Activated naive CD8-positive, alpha-beta T cell treated with anti-CD3 and anti-CD28 coated beads, Interleukin-2, amount 10 ng/mL, durations not matched to agents 7 days and 5 days (primary cell): ENCODE results near the gene PTTG1. TPM values are rescaled to one million over a fixed set of nuclear protein-coding genes. Genes with fewer than 3 reads are reported as not detected.

Experiments
- ATAC-seq: fragments of 150-1000 bp; cut with Tn5 transposase; one replicate; pipeline ENCODE4 v1.10.0; 2021; ENCODE audit warnings: low read depth, moderate library complexity
- POLR2A ChIA-PET: fragments of 350-600 bp; sonication (Branson Sonifier 250); formaldehyde crosslinking; loops from one replicate; lab custom pipeline; 2021; ENCODE audit warnings: antibody characterized with exemption; lab: Charles Lee
- DNase-seq: peaks from one replicate; pipeline ENCODE4 v3.0.0; 2021
- H3K27ac Mint-ChIP-seq: one replicate; pipeline ENCODE4 v1.8.0; 2022; ENCODE audit warnings: mild to moderate bottlenecking, mixed read lengths
- H3K27me3 Mint-ChIP-seq: one replicate; pipeline ENCODE4 v1.8.0; 2022; ENCODE audit warnings: mild to moderate bottlenecking, moderate library complexity, mixed read lengths
- H3K36me3 Mint-ChIP-seq: one replicate; pipeline ENCODE4 v1.8.0; 2021; ENCODE audit warnings: mild to moderate bottlenecking, mixed read lengths
- H3K4me1 Mint-ChIP-seq: one replicate; pipeline ENCODE4 v1.8.0; 2021; ENCODE audit warnings: mixed read lengths
- H3K4me3 Mint-ChIP-seq: one replicate; pipeline ENCODE4 v1.8.0; 2022; ENCODE audit warnings: mild to moderate bottlenecking, moderate library complexity, mixed read lengths
- H3K9me3 Mint-ChIP-seq: one replicate; pipeline ENCODE4 v1.8.0; 2021; ENCODE audit warnings: mixed read lengths
- total RNA-seq, 2 experiments: library from RNA; stranded (reverse); gene quantifications; one replicate each; pipeline ENCODE4 v1.2.3, GENCODE V29; 2021

PTTG1 gene
- total RNA-seq, 2 experiments from 2014 or later, result 118 TPM

DNA sequence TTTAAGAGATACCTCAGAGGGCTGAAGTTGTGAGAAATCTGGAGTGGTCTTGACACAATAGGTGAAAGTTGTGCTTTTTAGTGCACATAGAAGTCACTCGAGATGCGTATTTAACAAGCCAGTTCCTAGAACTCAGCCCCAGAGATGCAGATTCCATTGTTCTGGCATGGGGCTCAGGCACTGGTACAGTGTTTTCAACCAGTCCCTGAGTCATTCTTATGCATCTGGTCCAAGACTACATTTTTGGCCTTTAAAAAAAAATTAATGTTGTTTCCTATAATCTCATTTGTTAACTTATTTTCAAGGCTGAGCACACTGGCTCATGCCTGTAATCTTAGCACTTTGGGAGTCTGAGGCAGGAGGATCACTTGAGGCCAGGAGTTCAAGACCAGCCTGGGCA is 29.6 kb downstream of the PTTG1 start:
- H3K27me3 Mint-ChIP-seq, result peaks cover 14% of the 10 kb centered on the region
- peaks cover 2% of the 10 kb centered on the region for H3K4me1 Mint-ChIP-seq
- no peak for DNase-seq
- peaks cover 2% of the 10 kb centered on the region for H3K9me3 Mint-ChIP-seq
- ATAC-seq, result no peak
- no peak overlapping the region for H3K4me3 Mint-ChIP-seq
- POLR2A ChIA-PET, result no interaction called here
- H3K36me3 Mint-ChIP-seq, result peaks cover 6% of the 10 kb centered on the region
- H3K27ac Mint-ChIP-seq, result no peak overlapping the region

GRCh38 chr5:160452036-160452435 is 30.4 kb downstream of the PTTG1 start:
- ATAC-seq, result no peak
- Mint-ChIP-seq H3K36me3 (peaks cover 6% of the 10 kb centered on the region), H3K9me3 (peaks cover 2% of the 10 kb centered on the region), H3K4me1 (peaks cover 2% of the 10 kb centered on the region), H3K27me3 (peaks cover 14% of the 10 kb centered on the region), H3K27ac (no peak overlapping the region), H3K4me3 (no peak overlapping the region)
- POLR2A ChIA-PET, result no interaction called here
- no peak for DNase-seq

- H3K36me3 Mint-ChIP-seq, result peaks cover 6% of the 10 kb centered on the region
- H3K4me1 Mint-ChIP-seq, result peaks cover 2% of the 10 kb centered on the region
- peaks cover 14% of the 10 kb centered on the region for H3K27me3 Mint-ChIP-seq
- DNase-seq (no peak), ATAC-seq (no peak)
- no peak overlapping the region for H3K27ac Mint-ChIP-seq
- H3K9me3 Mint-ChIP-seq, result peaks cover 2% of the 10 kb centered on the region
- POLR2A ChIA-PET, result no interaction called here
- no peak overlapping the region for H3K4me3 Mint-ChIP-seq
Measured at GRCh38 chr5:160452795-160453194, 31.1 kb downstream of the PTTG1 start.

GRCh38 chr5:160453751-160454150 is 32.1 kb downstream of the PTTG1 start:
- Mint-ChIP-seq H3K4me3 (no peak overlapping the region), H3K4me1 (peaks cover 2% of the 10 kb centered on the region), H3K27me3 (peaks cover 14% of the 10 kb centered on the region), H3K36me3 (peaks cover 6% of the 10 kb centered on the region), H3K27ac (no peak overlapping the region), H3K9me3 (peaks cover 2% of the 10 kb centered on the region)
- POLR2A ChIA-PET, result no interaction called here
- DNase-seq (no peak), ATAC-seq (no peak)

- Mint-ChIP-seq H3K4me3 (no peak overlapping the region), H3K27ac (no peak overlapping the region), H3K36me3 (peaks cover 2% of the 10 kb centered on the region), H3K4me1 (peaks cover 2% of the 10 kb centered on the region), H3K9me3 (no peaks in the 10 kb centered on the region), H3K27me3 (peaks cover 12% of the 10 kb centered on the region)
- no peak for ATAC-seq
- no peak for DNase-seq
- POLR2A ChIA-PET, result no interaction called here
Measured at GRCh38 chr5:160455600-160455999, 33.9 kb downstream of the PTTG1 start.

DNA sequence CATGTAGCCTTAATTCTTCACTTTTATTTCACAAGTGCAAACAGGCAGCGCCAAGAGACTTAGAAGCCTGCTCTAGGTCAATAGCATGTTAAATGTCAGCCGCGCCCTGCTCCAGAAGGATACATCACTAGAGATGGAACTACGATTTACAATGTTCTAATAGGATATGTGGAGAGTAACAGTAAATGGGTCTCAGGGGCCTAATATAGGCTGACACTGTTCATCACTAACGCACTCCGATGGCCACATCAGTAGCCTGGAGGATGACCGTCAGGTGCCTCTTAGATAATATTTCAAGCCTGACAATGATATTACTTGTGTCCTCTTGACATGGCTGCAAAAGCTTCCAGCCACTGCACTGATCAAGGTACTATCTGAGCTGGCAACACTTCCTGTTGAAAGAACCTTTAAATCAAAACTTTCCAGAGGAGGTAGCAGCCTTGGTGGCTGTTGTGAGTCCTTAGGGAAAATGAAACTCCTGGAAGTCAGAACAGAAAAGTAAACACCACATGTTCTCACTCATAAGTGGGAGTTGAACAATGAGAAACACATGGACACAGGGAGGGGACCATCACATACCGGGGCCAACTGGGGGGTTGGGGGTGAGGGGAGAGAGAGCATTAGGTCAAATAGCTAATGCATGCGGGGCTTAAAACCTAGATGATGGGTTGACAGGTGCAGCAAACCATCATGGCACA is 35.0 kb downstream of the PTTG1 start:
- Mint-ChIP-seq H3K27ac (no peak overlapping the region), H3K27me3 (peaks cover 12% of the 10 kb centered on the region), H3K9me3 (no peaks in the 10 kb centered on the region), H3K4me1 (peaks cover 2% of the 10 kb centered on the region), H3K4me3 (no peak overlapping the region), H3K36me3 (peaks cover 2% of the 10 kb centered on the region)
- POLR2A ChIA-PET, result no interaction called here
- no peak for ATAC-seq
- no peak for DNase-seq

DNA sequence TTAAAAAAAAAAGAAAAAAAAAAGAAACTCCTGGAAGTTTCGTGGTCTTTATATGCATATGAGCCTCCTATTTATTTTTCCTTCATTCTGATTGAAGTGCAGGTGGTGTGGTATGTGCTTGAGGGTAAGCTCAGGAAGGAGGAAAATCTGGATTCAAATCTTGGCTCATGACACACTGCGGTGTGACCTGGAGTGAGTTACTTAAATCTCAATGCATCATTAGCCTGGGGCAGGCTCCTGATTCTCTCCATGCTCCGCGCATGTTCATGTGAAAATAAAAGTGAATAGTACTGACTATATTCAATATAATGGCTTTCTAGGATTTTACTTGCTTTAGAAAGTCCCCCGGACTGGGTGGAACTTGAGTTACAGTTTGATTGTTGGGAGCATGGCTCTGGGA is 35.6 kb downstream of the PTTG1 start:
- Mint-ChIP-seq H3K27me3 (peaks cover 12% of the 10 kb centered on the region), H3K9me3 (no peaks in the 10 kb centered on the region), H3K36me3 (peaks cover 2% of the 10 kb centered on the region), H3K27ac (no peak overlapping the region), H3K4me1 (peaks cover 2% of the 10 kb centered on the region), H3K4me3 (no peak overlapping the region)
- no peak for ATAC-seq
- POLR2A ChIA-PET, result no interaction called here
- DNase-seq, result no peak

DNA sequence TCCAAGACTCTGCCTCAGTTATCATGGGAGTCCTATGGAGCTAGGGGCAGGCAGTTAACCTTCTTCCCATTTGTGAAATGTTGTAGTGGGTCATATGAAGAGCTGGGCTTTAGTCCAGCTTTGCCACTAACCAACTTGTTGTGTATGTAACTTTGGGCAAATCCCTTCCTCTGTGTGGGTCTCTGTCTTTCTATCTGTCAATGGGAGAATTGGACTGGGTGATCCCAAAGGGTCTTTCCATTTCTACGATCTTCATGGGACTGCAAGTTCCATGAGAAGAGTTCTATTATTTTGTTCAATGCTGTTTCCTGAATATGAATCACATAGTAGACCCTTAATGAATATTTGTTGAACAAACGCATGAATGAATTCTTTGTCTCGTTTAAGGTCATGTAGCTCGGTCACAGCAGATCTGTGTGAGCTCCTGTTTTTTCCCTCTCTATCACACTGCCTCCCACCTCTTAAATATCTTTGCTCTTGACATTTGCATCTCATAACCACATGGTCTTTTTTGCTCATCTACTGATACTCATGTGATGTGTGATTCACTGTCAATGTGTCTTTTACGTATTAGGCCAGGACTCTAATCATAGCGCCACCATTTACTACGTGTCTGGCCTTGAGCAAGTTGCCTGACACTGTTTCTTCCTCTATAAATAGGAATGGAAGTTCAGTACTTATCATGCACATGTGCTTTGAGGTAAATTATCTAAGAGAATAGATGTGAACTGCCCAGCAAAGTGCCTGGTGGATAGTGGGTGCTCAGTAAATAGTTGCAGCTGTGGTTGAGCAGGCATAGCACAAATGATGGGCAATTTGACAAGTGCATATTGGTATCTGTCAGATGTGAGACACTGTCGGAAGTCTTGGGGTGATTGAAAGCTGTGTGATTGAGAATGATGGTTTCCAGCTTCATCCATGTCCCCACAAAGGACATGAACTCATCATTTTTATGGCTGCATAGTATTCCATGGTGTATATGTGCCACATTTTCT is 37.4 kb downstream of the PTTG1 start:
- Mint-ChIP-seq H3K4me1 (peaks cover 9% of the 10 kb centered on the region), H3K4me3 (no peak overlapping the region), H3K9me3 (no peaks in the 10 kb centered on the region), H3K27me3 (peaks cover 4% of the 10 kb centered on the region), H3K27ac (peak overlapping the region; percentile 0), H3K36me3 (no peaks in the 10 kb centered on the region)
- DNase-seq (no peak), ATAC-seq (no peak)
- POLR2A ChIA-PET, result no interaction called here

DNA sequence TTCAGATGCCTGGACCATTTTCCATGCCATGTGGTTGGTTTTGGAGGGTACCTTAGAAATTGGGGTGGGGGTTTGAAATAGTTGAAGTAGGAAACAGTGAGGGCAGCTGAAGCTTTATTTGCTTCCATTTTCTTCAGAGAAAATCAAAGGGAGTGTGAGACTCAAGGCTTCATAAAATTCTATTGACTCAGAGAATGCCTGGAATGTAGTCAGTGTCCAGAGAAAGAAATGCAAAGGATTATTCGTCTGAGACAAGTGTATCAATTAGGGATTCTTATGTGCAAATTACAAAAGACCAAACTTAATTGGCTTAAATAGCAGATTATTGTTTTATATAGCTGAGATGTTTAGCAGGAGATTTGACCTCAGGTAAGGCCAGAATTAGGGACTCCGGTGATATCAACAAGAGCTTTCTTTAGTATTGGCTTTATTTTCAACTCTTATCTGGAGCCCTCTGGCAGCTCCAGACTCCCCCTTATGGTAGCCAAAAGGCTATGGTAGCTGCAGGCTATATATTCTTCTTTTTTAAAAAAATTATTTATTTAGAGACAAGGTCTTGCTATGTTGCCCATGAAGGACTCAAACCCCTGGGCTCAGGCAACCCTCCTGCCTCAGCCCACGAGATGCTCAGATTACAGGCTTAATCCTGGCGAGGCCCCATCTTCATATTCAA is 38.9 kb downstream of the PTTG1 start:
- ATAC-seq (no peak), DNase-seq (no peak)
- POLR2A ChIA-PET, result no interaction called here
- no peak overlapping the region for H3K4me3 Mint-ChIP-seq
- H3K9me3 Mint-ChIP-seq, result no peaks in the 10 kb centered on the region
- no peaks in the 10 kb centered on the region for H3K36me3 Mint-ChIP-seq
- no peak overlapping the region for H3K27ac Mint-ChIP-seq
- H3K27me3 Mint-ChIP-seq, result no peaks in the 10 kb centered on the region
- H3K4me1 Mint-ChIP-seq, result peaks cover 13% of the 10 kb centered on the region

- no peak overlapping the region for H3K27ac Mint-ChIP-seq
- POLR2A ChIA-PET, result no interaction called here
- no peak overlapping the region for H3K4me3 Mint-ChIP-seq
- DNase-seq, result no peak
- H3K36me3 Mint-ChIP-seq, result no peaks in the 10 kb centered on the region
- H3K27me3 Mint-ChIP-seq, result no peaks in the 10 kb centered on the region
- peaks cover 13% of the 10 kb centered on the region for H3K4me1 Mint-ChIP-seq
- no peak for ATAC-seq
- no peaks in the 10 kb centered on the region for H3K9me3 Mint-ChIP-seq
Measured at GRCh38 chr5:160461378-160461777, 39.7 kb downstream of the PTTG1 start.

DNA sequence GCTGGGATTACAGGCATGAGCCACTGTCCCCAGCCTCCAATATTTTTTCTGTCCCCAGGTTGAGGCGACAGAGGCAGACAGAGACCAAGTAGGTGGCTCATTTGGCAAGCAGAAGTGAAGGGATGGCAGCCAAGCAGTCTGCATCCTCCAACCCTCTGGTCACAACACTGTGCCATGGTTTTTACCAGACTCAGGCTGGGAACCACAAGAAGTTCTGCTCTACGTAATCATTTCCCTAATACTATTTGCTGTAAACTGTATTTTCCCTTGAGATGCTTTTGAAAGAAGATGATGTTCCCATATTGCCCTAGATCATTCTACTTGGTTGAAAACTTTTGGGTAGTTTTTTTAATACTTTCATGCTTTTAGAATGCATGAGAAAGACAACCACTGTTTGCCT is 40.5 kb downstream of the PTTG1 start:
- no peaks in the 10 kb centered on the region for H3K9me3 Mint-ChIP-seq
- peaks cover 20% of the 10 kb centered on the region for H3K4me1 Mint-ChIP-seq
- H3K36me3 Mint-ChIP-seq, result no peaks in the 10 kb centered on the region
- POLR2A ChIA-PET, result interaction anchor here (0.7 kb wide), 1 partner anchor 1944 kb away, joined by 4 read pairs; no protein-coding TSS in a partner anchor
- H3K27me3 Mint-ChIP-seq, result no peaks in the 10 kb centered on the region
- no peak overlapping the region for H3K4me3 Mint-ChIP-seq
- DNase-seq (no peak), ATAC-seq (no peak)
- H3K27ac Mint-ChIP-seq, result no peak overlapping the region

DNA sequence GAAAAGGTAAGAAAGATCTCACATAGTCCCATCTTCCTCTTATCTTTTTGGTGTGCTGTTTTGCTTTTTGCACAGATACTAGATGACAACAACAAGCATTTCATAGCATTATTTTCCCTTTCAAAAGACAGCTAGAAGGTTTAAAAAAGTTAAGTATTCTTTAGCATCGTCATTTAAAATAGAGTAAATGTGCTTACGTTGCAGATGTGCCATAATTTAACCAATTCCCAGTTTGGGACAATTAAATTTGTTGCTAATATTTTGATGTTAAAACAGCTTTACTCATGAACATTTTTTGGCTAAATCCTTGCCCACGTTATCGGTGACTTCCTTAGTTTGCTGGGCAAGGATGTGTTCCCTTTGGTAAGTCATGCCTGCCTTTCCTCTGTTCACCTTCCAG is 41.6 kb downstream of the PTTG1 start:
- Mint-ChIP-seq H3K27me3 (no peaks in the 10 kb centered on the region), H3K27ac (no peak overlapping the region), H3K9me3 (no peaks in the 10 kb centered on the region), H3K4me3 (no peak overlapping the region), H3K36me3 (no peaks in the 10 kb centered on the region), H3K4me1 (peaks cover 27% of the 10 kb centered on the region)
- POLR2A ChIA-PET, result no interaction called here
- DNase-seq (no peak), ATAC-seq (no peak)

DNA sequence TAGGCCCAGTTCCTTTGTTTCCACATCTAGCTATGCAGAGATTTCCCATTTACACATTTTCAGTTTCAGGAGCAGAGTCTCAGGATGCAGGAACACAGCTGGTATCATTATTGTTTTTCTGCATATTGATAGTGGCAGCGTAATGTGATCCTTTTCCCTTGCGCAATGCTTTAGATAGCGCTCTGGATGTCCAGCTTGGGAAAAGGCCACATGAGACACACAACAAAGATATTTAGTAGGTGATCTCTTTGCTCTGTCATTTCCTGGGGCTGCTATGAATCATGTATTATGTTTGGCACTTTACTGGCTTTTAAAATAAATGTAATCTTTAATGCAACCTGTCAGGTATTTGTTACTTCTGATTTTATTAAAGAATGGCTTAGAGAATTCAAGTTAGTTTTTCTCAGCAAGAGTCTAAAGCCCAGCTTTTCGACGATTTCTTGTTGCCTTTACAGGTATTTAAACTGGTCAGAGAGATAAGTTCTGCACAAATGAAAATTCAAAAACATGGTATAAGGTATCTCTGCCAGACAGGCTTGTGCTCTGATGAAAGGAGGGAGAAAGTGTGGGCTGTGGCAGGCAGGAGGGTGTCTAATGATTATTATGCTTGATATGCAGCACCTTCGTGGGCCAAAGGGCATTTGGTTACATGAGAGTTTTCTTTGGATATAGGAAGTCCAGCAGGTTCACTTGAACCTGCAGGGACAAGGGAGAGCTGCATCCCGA is 42.2 kb downstream of the PTTG1 start:
- DNase-seq, result no peak
- no peak for ATAC-seq
- no peak overlapping the region for H3K4me3 Mint-ChIP-seq
- H3K27me3 Mint-ChIP-seq, result no peaks in the 10 kb centered on the region
- POLR2A ChIA-PET, result no interaction called here
- H3K4me1 Mint-ChIP-seq, result peaks cover 32% of the 10 kb centered on the region
- H3K27ac Mint-ChIP-seq, result no peak overlapping the region
- no peaks in the 10 kb centered on the region for H3K36me3 Mint-ChIP-seq
- no peaks in the 10 kb centered on the region for H3K9me3 Mint-ChIP-seq
